Muscle layer of colon (tissue), 2 donors: ENCODE results near the gene GAB2.
"Not testable (repeated sequence)": the region's sequence is repeated elsewhere in the genome, so short reads cannot be mapped to it uniquely, and the experiment has no call there.

Source experiments
- H3K27ac ChIP-seq: one replicate; pipeline ENCODE4 v1.7.0; 2013; ENCODE audit warnings: low read depth, mild to moderate bottlenecking, low read length, moderate library complexity
- H3K27me3 ChIP-seq, 2 donors: one replicate each; pipeline ENCODE4 v1.7.0; 2013; ENCODE audit warnings: low read length in 2 of 2, mild to moderate bottlenecking in 2 of 2; ENCODE audit not compliant: insufficient read depth in 2 of 2, control insufficient read depth in 1 of 2
- H3K36me3 ChIP-seq: one replicate; pipeline ENCODE4 v1.7.0; 2013; ENCODE audit warnings: mild to moderate bottlenecking, low read length; ENCODE audit not compliant: insufficient read depth
- H3K4me1 ChIP-seq: one replicate; pipeline ENCODE4 v1.7.0; 2013; ENCODE audit warnings: mild to moderate bottlenecking, low read length; ENCODE audit not compliant: insufficient read depth
- H3K4me3 ChIP-seq, 2 donors: one replicate each; pipeline ENCODE4 v1.7.0; 2013; ENCODE audit warnings: low read length in 2 of 2, low read depth in 1 of 2, mild to moderate bottlenecking in 1 of 2, moderate library complexity in 1 of 2
- H3K9ac ChIP-seq: one replicate; pipeline ENCODE4 v1.7.0; 2013; ENCODE audit warnings: low read length
- H3K9me3 ChIP-seq: one replicate; pipeline ENCODE4 v1.7.0; 2013; ENCODE audit warnings: mild to moderate bottlenecking, low read length
- donor health status: abdominal sarcoma.
- donor health status: Adenocarcinoma of cecum.

The GAB2 gene

DNA sequence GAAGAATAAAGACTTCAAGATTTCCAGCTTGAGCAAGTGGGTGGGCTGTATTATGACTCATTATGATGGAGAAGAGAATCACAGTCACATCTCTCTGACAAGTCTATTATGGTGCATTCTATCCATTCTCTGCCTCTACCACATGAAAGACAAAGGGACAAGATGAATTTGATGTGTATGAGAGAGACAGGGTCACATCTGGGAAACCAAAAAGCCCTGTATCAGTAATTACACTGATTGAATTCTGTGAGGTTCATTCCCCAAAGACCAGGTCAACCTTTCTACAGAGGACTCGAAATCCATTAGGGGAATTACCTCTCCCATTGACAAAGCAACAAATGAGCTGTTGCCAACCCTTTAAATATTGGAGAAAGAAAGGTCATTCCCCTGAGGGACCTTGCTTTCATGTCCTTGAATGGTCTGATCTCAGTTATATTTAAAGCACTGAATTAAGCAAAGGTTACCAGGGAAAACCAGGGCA, 119.3 kb downstream of the GAB2 start:
- no peaks in the 10 kb centered on the region for H3K9me3 ChIP-seq
- no peak overlapping the region for H3K9ac ChIP-seq
- no peak overlapping the region for H3K4me3 ChIP-seq
- no peaks in the 10 kb centered on the region for H3K36me3 ChIP-seq
- H3K4me1 ChIP-seq = peaks cover 3% of the 10 kb centered on the region
- H3K27ac ChIP-seq = no peak overlapping the region
- no peaks in the 10 kb centered on the region for H3K27me3 ChIP-seq

DNA sequence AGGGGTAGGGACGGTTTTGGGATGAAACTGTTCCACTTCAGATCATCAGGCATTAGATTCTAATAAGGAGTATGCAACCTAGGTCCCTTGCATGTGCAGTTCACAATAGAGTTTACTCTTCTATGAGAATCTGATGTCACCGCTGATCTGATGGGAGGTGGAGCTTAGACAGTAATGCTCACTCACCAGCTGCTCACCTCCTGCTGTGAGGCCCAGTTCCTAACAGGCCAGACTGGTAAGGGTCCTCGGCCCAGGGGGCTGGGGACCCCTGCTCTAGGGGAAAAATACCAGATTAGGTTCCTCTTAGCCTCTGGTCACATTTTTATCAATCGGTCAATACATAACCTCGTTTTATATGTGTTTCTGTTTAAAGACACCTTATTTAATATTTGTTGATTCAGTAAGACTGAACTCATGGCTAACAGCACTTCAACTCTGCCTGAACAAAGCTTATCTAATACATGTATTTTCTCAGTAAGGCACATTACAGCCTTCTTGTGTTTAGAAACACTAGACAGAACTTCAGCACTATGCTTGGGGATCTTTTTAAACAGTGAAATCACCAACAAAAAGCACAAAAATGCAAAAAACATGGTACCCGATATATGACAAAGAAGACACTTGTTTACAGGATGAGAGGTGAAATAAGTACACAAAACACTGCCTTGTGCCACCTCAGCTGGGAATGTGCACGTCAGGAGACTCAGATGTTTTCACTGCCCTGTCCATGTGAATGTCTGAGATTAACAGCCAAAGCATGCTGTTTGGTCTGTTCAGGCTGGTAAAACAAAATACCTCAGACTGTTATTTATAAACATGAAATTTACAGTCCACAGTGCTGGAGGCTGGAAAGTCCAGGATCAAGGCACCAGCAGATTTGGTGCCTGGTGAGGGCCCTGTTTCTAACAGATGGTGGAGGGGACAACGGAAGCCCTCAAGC, 121.4 kb downstream of the GAB2 start:
- Histone ChIP-seq H3K27ac (no peak overlapping the region), H3K9me3 (no peaks in the 10 kb centered on the region), H3K9ac (no peak overlapping the region), H3K27me3 (no peaks in the 10 kb centered on the region), H3K4me1 (peaks cover 3% of the 10 kb centered on the region), H3K4me3 (no peak overlapping the region), H3K36me3 (no peaks in the 10 kb centered on the region)

DNA sequence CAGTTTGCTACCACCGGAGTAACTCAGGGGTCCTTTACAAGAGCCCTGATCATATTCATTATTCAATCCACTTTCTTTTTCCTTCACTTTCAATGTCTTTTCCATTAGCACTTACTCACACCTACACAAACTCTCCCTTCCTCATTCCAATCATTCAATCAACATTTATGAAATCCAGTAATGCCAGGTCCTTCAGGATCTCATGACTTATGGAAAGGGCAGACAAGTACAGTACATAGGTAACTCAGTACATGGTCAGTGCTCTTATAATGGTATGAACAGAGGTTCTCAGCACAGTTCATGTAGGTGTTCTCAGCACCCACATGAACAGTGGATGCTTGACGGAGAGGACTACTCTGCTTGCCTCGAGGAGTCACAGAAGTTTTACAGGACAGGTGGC, 122.3 kb downstream of the GAB2 start:
- Histone ChIP-seq H3K36me3 (no peaks in the 10 kb centered on the region), H3K4me3 (no peak overlapping the region), H3K27me3 (no peaks in the 10 kb centered on the region), H3K27ac (no peak overlapping the region), H3K9me3 (no peaks in the 10 kb centered on the region), H3K4me1 (peaks cover 3% of the 10 kb centered on the region), H3K9ac (no peak overlapping the region)

DNA sequence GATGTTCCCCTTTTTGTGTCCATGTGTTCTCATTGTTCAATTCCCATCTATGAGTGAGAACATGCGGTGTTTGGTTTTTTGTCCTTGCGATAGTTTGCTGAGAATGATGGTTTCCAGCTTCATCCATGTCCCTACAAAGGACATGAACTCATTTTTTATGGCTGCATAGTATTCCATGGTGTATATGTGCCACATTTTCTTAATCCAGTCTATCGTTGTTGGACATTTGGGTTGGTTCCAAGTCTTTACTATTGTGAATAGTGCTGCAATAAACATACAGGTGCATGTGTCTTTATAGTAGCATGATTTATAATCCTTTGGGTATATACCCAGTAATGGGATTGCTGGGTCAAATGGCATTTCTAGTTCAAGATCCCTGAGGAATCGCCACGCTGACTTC, 123.5 kb downstream of the GAB2 start:
- not testable (repeated sequence) for H3K36me3 ChIP-seq, H3K4me1 ChIP-seq, H3K4me3 ChIP-seq, H3K9ac ChIP-seq, H3K27ac ChIP-seq, H3K27me3 ChIP-seq, H3K9me3 ChIP-seq

DNA sequence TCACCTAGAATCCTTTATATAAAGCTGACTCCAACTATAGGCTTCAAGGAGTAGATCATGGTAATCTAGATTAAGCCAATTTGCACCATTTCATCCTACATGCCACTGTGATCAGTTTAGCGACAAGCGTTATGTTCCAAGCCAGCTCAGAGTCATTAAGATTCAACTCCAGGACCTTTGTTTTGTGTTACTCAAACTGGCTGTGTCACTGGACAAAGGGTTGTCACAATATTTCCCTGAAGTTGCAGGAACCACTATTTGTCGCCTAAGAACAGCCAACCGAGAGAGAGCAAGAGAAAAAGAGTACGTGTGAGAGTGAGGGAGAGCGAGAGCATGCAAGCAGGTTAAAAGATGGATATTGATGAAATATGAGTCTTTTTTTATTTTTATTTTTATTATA, 124.1 kb downstream of the GAB2 start:
- no peak overlapping the region for H3K27ac ChIP-seq
- H3K9me3 ChIP-seq = no peaks in the 10 kb centered on the region
- no peak overlapping the region for H3K4me3 ChIP-seq
- no peaks in the 10 kb centered on the region for H3K27me3 ChIP-seq
- H3K9ac ChIP-seq = no peak overlapping the region
- no peaks in the 10 kb centered on the region for H3K36me3 ChIP-seq
- H3K4me1 ChIP-seq = peaks cover 3% of the 10 kb centered on the region

DNA sequence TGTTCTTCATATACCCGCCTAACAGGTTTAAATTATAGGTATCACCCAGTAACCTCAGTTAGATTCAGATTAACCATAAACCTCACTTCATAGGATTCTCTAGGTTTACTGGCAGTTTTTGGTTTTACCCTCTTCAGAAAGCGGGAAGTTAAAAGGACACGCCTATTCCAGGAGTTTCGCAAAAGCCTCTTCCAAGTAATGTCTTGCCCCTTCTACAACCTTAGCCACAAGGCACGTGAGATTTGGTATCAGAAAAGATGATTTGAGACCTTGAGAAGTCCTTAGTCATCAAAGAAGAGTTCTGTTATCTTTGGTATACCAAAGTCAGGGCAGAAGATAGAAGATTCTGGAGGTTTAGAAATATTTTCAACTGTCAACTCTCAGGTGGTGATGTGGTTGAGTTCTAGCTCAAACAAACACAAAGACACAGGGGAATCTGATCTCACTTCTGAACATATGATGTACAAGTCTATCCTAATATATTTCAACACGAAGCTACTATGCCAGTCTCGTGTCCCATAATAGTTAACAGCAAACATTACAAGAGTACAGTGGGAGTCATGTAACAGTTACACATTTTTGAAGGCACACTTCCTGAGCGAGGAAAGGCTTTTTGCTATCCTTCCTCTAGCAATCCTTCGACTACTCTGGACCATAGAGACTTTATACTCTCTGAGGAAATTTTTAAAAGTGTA, 125.4 kb downstream of the GAB2 start:
- Histone ChIP-seq H3K36me3 (no peaks in the 10 kb centered on the region), H3K9me3 (no peaks in the 10 kb centered on the region), H3K4me3 (no peak overlapping the region), H3K4me1 (peaks cover 3% of the 10 kb centered on the region), H3K27me3 (no peaks in the 10 kb centered on the region), H3K27ac (no peak overlapping the region), H3K9ac (no peak overlapping the region)

DNA sequence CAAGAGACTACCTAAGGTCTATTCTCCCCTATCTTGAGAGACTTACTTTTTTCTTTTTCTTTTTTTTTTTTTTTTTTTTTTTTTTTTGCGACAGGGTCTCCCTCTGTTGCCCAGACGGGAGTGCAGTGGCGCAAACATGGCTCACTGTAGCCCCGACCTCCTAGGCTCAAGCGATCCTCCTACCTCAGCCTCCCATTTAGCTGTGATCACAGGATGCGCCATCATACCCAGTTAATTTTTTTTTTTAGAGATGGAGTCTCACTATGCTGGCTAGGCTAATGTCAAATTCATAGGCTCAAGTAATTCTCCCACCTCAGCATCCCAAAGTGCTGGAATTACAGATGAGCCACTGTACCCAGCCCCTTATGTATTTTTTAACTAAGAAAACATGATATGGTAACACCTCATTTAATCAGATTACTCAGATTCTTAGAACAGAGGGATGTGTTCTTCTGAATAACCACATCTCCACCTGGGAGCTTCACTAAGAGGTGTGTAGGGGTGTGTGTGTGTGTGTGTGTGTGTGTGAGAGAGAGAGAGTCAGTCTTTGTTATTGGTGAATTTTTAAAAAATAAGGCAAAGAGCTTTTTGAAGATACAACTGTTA, 126.0 kb downstream of the GAB2 start:
- Histone ChIP-seq H3K4me3 (no peak overlapping the region), H3K27ac (no peak overlapping the region), H3K9me3 (no peaks in the 10 kb centered on the region), H3K36me3 (no peaks in the 10 kb centered on the region), H3K27me3 (no peaks in the 10 kb centered on the region), H3K9ac (no peak overlapping the region), H3K4me1 (peaks cover 3% of the 10 kb centered on the region)

DNA sequence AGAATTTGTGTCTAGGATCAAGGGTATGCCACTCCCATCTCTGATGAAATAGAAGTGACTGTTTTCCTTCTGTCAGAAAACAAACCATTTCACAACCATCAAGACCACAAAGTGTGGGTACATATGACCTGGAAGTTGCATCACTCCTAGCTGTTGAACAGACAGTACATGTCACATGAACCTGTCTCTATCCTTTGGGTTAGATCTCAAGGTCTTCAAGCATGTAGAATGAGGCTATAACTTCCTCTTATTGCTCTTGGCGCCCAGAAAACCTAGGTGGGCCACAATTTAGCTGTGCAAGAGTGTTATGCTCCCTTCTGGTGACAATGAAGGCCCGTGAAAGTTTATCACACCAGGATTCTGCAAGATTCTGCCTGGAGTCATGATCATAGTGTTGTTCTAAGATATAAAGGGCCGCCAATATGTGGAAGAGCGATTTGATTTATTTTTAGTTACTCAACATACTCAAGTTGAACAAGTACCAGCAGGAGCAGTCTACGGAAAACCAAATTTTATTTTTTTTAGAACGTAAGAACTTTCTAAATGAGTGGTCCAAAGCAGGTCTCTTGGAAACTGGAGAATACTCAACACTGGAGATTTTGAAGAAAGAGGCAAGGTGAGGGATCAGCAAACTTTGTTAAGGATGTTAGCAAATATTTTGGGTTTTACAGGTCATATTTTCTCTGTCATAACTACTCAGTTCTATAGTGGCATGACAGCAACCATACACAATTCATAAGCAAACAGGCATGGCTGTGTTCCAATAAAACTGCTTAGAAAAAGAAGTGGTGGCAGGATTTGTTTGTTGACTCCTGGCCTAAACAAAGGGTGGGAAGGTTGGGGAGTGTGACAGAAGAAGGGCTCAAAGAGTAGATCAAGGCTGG, 127.1 kb downstream of the GAB2 start:
- H3K27ac ChIP-seq = no peak overlapping the region

DNA sequence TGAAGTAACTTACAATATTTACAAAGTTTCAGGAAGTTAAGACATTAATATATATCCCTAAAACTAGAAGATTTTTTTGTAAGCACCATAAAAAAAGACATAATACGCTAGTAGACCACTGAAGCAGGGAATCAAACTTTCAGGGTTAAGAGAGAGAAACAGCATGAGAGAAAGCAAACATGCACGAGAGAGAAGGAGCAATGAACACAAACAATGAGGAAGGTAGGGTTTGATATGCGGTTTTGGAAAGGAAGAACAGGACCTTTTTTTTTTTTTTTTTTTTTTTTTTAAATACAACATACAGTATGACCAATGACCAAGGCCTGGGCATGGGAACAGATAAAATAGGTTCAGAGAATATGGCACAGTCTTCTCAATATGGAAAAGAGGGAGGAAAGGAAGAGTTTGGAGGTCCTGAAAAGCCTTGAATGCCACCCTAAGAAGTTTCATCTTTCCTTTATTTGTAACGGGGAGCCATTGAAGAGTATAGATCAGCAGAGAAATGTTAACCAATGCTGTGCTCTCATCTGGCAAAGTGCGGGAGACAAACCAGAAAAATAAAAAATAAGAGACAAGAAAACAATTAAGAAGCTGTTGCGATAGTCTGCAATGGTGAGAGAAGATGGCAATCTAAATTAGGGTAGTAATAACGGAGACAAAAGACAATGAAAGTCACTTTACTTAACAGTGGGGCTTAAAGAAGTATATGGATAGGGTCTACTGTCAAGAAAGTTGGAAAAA, 127.9 kb downstream of the GAB2 start:
- no peak overlapping the region for H3K9ac ChIP-seq
- no peak overlapping the region for H3K27ac ChIP-seq
- H3K27me3 ChIP-seq = no peaks in the 10 kb centered on the region
- no peak overlapping the region for H3K4me3 ChIP-seq
- H3K4me1 ChIP-seq = no peaks in the 10 kb centered on the region
- no peaks in the 10 kb centered on the region for H3K36me3 ChIP-seq
- no peaks in the 10 kb centered on the region for H3K9me3 ChIP-seq

More for the DNA sequence above, 127.1 kb downstream of the GAB2 start:
- no peaks in the 10 kb centered on the region for H3K27me3 ChIP-seq
- no peaks in the 10 kb centered on the region for H3K9me3 ChIP-seq
- no peak overlapping the region for H3K4me3 ChIP-seq
- H3K4me1 ChIP-seq = no peaks in the 10 kb centered on the region
- no peaks in the 10 kb centered on the region for H3K36me3 ChIP-seq
- no peak overlapping the region for H3K9ac ChIP-seq

DNA sequence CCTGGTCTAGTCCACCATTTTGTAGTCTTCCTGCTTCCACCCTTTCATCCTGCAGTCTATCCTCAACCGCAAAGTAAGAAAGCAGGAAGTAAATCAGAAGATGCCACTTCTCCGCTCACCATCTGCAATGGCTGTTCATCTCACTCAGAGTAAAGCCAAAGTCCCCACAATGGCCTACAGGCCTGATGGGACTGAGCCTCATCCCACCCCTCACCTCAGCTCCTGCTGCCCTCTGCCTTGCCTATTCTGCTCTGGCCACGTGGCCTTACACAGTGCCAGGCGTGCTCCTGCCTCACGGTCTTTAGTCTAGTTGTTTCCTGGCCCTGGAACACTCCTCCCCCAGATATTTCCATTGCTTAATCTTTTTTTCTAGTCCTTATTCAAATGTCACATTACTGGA, 133.4 kb downstream of the GAB2 start:
- no peak overlapping the region for H3K9ac ChIP-seq

More for the DNA sequence above, 133.4 kb downstream of the GAB2 start:
- no peak overlapping the region for H3K4me3 ChIP-seq
- no peaks in the 10 kb centered on the region for H3K36me3 ChIP-seq
- H3K4me1 ChIP-seq = no peaks in the 10 kb centered on the region
- no peaks in the 10 kb centered on the region for H3K9me3 ChIP-seq
- H3K27ac ChIP-seq = no peak overlapping the region
- H3K27me3 ChIP-seq = no peaks in the 10 kb centered on the region
